Left renal pelvis (tissue), 4 donors: ENCODE data around the gene SETSIP. TPM values are rescaled to one million over a fixed set of nuclear protein-coding genes. Genes with fewer than 3 reads are reported as not detected.
A peak's percentile ranks its signal among the peaks of the same experiment; 100 is the strongest.
"Not testable (repeated sequence)": the region's sequence is repeated elsewhere in the genome, so short reads cannot be mapped to it uniquely, and the experiment has no call there.

ENCODE experiments used
- DNase-seq, 4 donors: peaks; one replicate each; pipeline ENCODE4 v3.0.0-alpha.2; 2013; ENCODE audit warnings: low read depth in 4 of 4, low spot score in 3 of 4
- polyA plus RNA-seq, 4 donors: library from polyadenylated mRNA; unstranded; fragments of 120-200 nt; gene quantifications; one replicate each; pipeline ENCODE4 v1.2.1, GENCODE V29; 2013; ENCODE audit not compliant: insufficient read length in 4 of 4

The SETSIP gene
- polyA plus RNA-seq, 4 donors: 0.42 to 0.79 (median 0.54) TPM

- DNase-seq: no peak
Measured at GRCh38 chr1:92065042-92065441, 10.2 kb downstream of the SETSIP start.

- DNase-seq: no peak
Measured at GRCh38 chr1:92051948-92052347, 23.3 kb downstream of the SETSIP start.

GRCh38 chr1:92045766-92046495 is 29.3 kb downstream of the SETSIP start:
- DNase-seq: no peak

GRCh38 chr1:92043621-92044020 is 31.6 kb downstream of the SETSIP start:
- DNase-seq: no peak

GRCh38 chr1:92040971-92041370 is 34.2 kb downstream of the SETSIP start:
- DNase-seq: no peak

- DNase-seq: no peak
Measured at GRCh38 chr1:92038695-92039346, 36.4 kb downstream of the SETSIP start.

- DNase-seq: no peak
Measured at GRCh38 chr1:92037400-92037799, 37.8 kb downstream of the SETSIP start.

- DNase-seq: no peak
Measured at GRCh38 chr1:92031281-92032110, 43.7 kb downstream of the SETSIP start.

- DNase-seq: peak in 1 of 4 donors; percentile 2
Measured at GRCh38 chr1:92030656-92031107, 44.5 kb downstream of the SETSIP start.

GRCh38 chr1:92029241-92029922 is 45.8 kb downstream of the SETSIP start:
- peak in 1 of 4 donors; percentile 2 for DNase-seq

GRCh38 chr1:92026806-92027205 is 48.4 kb downstream of the SETSIP start:
- DNase-seq: no peak

- not testable (repeated sequence) for DNase-seq
Measured at GRCh38 chr1:92026042-92026441, 49.2 kb downstream of the SETSIP start.

Other genes with a start within 250 kb of the SETSIP start
- 100 to 1,000 TPM in 2 of 4 donors, 10 to 100 TPM in 2; 95.6 to 129 (median 109) TPM for gene TGFBR3, start 189.3 kb downstream of the SETSIP start, polyA plus RNA-seq
- under 1 TPM in 2 of 4 donors, not detected in 2; 0.23 to 0.32 TPM for gene BRDT, start 126.0 kb downstream of the SETSIP start, polyA plus RNA-seq
- 1 to 10 TPM; 1.2 to 2.3 (median 1.4) TPM for gene EPHX4, start 45.4 kb downstream of the SETSIP start, polyA plus RNA-seq
- 1 to 10 TPM; 3.2 to 7.2 (median 6.3) TPM for gene BTBD8, start 4.9 kb upstream of the SETSIP start, polyA plus RNA-seq
- gene C1orf146, start 142.5 kb upstream of the SETSIP start, polyA plus RNA-seq: under 1 TPM in 1 of 4 donors, not detected in 3; 0.27 TPM
- 10 to 100 TPM; 18.9 to 27.0 (median 24.1) TPM for gene GLMN, start 223.6 kb upstream of the SETSIP start, polyA plus RNA-seq
- 10 to 100 TPM; 30.4 to 40.1 (median 34.2) TPM for gene RPAP2, start 223.6 kb upstream of the SETSIP start, polyA plus RNA-seq